Upper lobe of left lung (tissue), 4 donors: ENCODE measurements around the gene GATAD2A.

Experiments
- CTCF ChIP-seq, 6 experiments: fragments of 450-650 bp in 4 of 6; fragments of 200-600 bp in 2 of 6; sonication (generic) in 2 of 6; IDR thresholded peaks; one replicate each; pipeline ENCODE4 v1.5.1; 2016 to 2019; ENCODE audit warnings: antibody characterized with exemption in 6 of 6
- POLR2A ChIP-seq, 4 donors: fragments of 450-650 bp; IDR thresholded peaks; one replicate each; pipeline ENCODE4 v1.5.1; 2016 to 2017; ENCODE audit warnings: antibody characterized with exemption in 4 of 4, mild to moderate bottlenecking in 2 of 4
- POLR2AphosphoS5 ChIP-seq, 2 donors: sonication (generic); formaldehyde crosslinking; IDR thresholded peaks; one replicate each; pipeline ENCODE4 v1.5.1; 2017; ENCODE audit warnings: antibody characterized with exemption in 2 of 2

GRCh38 chr19:19502281-19502680 is 96.8 kb downstream of the GATAD2A start:
- no peak for TF ChIP-seq CTCF (IDR thresholded peaks at IDR 0.05)
- no peak for TF ChIP-seq POLR2A (IDR thresholded peaks at IDR 0.05)
- no peak for TF ChIP-seq POLR2AphosphoS5 (IDR thresholded peaks at IDR 0.05)
